Spleen (tissue), 7 donors: ENCODE measurements around the gene DNAJB6.

Source experiments
- POLR2A ChIP-seq, 3 donors: fragments of 450-650 bp; IDR thresholded peaks; one replicate each; pipeline ENCODE4 v1.5.1; 2017; ENCODE audit warnings: antibody characterized with exemption in 3 of 3, mild to moderate bottlenecking in 1 of 3
- POLR2AphosphoS5 ChIP-seq, 3 donors: sonication (generic); formaldehyde crosslinking; IDR thresholded peaks; one replicate each; pipeline ENCODE4 v1.5.1; 2017; ENCODE audit warnings: antibody characterized with exemption in 3 of 3
- TF ChIP-seq, protein P1 (sequence below), 11 experiments: fragments of 200-600 bp in 7 of 11; fragments of 450-650 bp in 4 of 11; sonication (generic) in 4 of 11; IDR thresholded peaks in 8 of 11; conservative IDR thresholded peaks in 3 of 11; 1 replicate in 7 of 11; 2 replicates in 4 of 11; pipeline versions ENCODE4 v1.4.0 to v1.8.0; 2016 to 2021; ENCODE audit warnings: antibody characterized with exemption in 11 of 11, inconsistent platforms in 4 of 11, mild to moderate bottlenecking in 1 of 11
- donor health status: DM: no; HTN: no; CAD: no; lungs with moderate emphysema.
- donor health status: DM: no; HTN: no; CAD: no.
- donor health status: DM: no; HTN: no; CAD: no.

DNA sequence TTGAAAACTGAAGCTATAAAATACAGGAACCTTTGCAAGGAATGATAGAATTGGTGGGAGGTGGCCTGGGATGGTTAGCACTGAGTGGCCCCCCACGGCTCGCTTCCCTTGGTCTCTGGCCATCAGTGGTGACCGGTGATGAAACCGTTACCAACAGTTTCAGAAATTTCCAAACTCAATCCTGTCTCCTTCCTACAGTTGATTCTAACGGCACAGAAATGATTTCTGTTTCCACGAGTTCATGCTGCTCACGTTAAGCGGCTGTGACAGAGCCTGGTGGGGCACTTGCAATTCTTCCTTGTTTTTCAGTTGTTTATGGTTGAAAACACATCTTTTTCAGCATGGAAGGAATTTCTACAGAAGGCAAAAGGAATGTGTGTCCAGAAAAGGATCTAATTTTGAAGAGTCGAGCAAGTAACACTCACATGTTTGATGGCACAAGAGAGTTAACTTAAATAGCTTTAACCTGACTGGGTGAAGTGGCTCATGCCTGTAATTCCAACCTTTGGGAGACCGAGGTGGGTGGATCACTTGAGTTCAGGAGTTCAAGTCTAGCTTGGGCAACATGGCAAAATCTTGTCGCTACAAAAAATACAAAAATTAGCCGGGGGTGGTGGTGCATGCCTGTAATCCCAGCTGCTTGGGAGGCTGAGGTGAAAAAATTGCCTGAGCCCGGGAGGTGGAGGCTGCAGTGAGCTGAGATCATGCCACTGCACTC, 100.1 kb downstream of the DNAJB6 start:
- TF ChIP-seq, protein P1, sequence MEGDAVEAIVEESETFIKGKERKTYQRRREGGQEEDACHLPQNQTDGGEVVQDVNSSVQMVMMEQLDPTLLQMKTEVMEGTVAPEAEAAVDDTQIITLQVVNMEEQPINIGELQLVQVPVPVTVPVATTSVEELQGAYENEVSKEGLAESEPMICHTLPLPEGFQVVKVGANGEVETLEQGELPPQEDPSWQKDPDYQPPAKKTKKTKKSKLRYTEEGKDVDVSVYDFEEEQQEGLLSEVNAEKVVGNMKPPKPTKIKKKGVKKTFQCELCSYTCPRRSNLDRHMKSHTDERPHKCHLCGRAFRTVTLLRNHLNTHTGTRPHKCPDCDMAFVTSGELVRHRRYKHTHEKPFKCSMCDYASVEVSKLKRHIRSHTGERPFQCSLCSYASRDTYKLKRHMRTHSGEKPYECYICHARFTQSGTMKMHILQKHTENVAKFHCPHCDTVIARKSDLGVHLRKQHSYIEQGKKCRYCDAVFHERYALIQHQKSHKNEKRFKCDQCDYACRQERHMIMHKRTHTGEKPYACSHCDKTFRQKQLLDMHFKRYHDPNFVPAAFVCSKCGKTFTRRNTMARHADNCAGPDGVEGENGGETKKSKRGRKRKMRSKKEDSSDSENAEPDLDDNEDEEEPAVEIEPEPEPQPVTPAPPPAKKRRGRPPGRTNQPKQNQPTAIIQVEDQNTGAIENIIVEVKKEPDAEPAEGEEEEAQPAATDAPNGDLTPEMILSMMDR (IDR thresholded peaks at IDR 0.05 in 8 of 11, conservative IDR thresholded peaks at IDR 0.05 in 3 of 11): no peak
- no peak for TF ChIP-seq POLR2A (IDR thresholded peaks at IDR 0.05)
- no peak for TF ChIP-seq POLR2AphosphoS5 (IDR thresholded peaks at IDR 0.05)
